UCSD-AML1 (cell line): ENCODE measurements around the gene KRT31.
"Not testable (repeated sequence)": the region's sequence is repeated elsewhere in the genome, so short reads cannot be mapped to it uniquely, and the experiment has no call there.

Experiments
- DNase-seq: peaks from one replicate; lab custom pipeline; 2025; ENCODE audit not compliant: unreplicated experiment; lab: John Stamatoyannopoulos, UW

The KRT31 gene

GRCh38 chr17:41396996-41397660, at the start of gene KRT31:
TSS of gene KRT31 (minus strand) at chr17:41397608. CDS start at chr17:41397539, 69 bp downstream.
- no peak for DNase-seq

- DNase-seq: no peak
Observed at GRCh38 chr17:41446806-41447205, 49.4 kb upstream of the KRT31 start.

- DNase-seq: no peak
Observed at GRCh38 chr17:41444640-41445039, 47.2 kb upstream of the KRT31 start.

- DNase-seq: no peak
Observed at GRCh38 chr17:41444186-41444585, 46.8 kb upstream of the KRT31 start.

- DNase-seq: no peak
Observed at GRCh38 chr17:41442739-41443138, 45.3 kb upstream of the KRT31 start.

GRCh38 chr17:41440531-41441033, 43.2 kb upstream of the KRT31 start, which contains the start of gene KRT38:
TSS of gene KRT38 (minus strand) at chr17:41440983. CDS start at chr17:41440921, 62 bp downstream.
- DNase-seq: no peak

- no peak for DNase-seq
Observed at GRCh38 chr17:41439375-41439774, 42.0 kb upstream of the KRT31 start.

- no peak for DNase-seq
Observed at GRCh38 chr17:41437769-41438168, 40.4 kb upstream of the KRT31 start.

GRCh38 chr17:41437254-41437653, 39.8 kb upstream of the KRT31 start:
- no peak for DNase-seq

GRCh38 chr17:41434415-41434814, 37.0 kb upstream of the KRT31 start:
- DNase-seq: no peak

GRCh38 chr17:41434005-41434404, 36.6 kb upstream of the KRT31 start:
- DNase-seq: no peak

GRCh38 chr17:41433586-41433985, 36.2 kb upstream of the KRT31 start:
- DNase-seq: no peak

GRCh38 chr17:41430376-41430775, 33.0 kb upstream of the KRT31 start:
- DNase-seq: not testable (repeated sequence)

GRCh38 chr17:41429667-41430066, 32.3 kb upstream of the KRT31 start:
- no peak for DNase-seq

GRCh38 chr17:41428591-41429291, 31.3 kb upstream of the KRT31 start:
- no peak for DNase-seq

- DNase-seq: no peak
Observed at GRCh38 chr17:41424111-41424635, 26.8 kb upstream of the KRT31 start, which contains the start of gene KRT37. TSS of gene KRT37 (minus strand) at chr17:41424585. CDS start at chr17:41424523, 62 bp downstream.

- not testable (repeated sequence) for DNase-seq
Observed at GRCh38 chr17:41422586-41422985, 25.2 kb upstream of the KRT31 start.

- DNase-seq: no peak
Observed at GRCh38 chr17:41421617-41422016, 24.2 kb upstream of the KRT31 start.

GRCh38 chr17:41421116-41421515, 23.7 kb upstream of the KRT31 start:
- no peak for DNase-seq

GRCh38 chr17:41420134-41420533, 22.7 kb upstream of the KRT31 start:
- no peak for DNase-seq

GRCh38 chr17:41419716-41420115, 22.3 kb upstream of the KRT31 start:
- no peak for DNase-seq
